ENCODE data around the gene CFAP54.

The CFAP54 gene

GRCh38 chr12:96773031-96773430 is 283.7 kb downstream of the CFAP54 start:
- no peak overlapping the region for H3K4me3 ChIP-seq (ENCODE audit: low read length)
- no peak for TF ChIP-seq CTCF (conservative IDR thresholded peaks at IDR 0.05; ENCODE audit: low read depth, low read length)
- no peak for DNase-seq (ENCODE audit: low read depth)

GRCh38 chr12:96774496-96775256 is 285.3 kb downstream of the CFAP54 start:
- no peak overlapping the region for H3K4me3 ChIP-seq (ENCODE audit: low read length)
- peak; percentile 41 for DNase-seq (ENCODE audit: low read depth)
- TF ChIP-seq CTCF (conservative IDR thresholded peaks at IDR 0.05; ENCODE audit: low read depth, low read length), result no peak

GRCh38 chr12:96776908-96777307 is 287.5 kb downstream of the CFAP54 start:
- no peak for TF ChIP-seq CTCF (conservative IDR thresholded peaks at IDR 0.05; ENCODE audit: low read depth, low read length)
- H3K4me3 ChIP-seq (ENCODE audit: low read length), result no peak overlapping the region
- DNase-seq (ENCODE audit: low read depth), result no peak

- H3K4me3 ChIP-seq (ENCODE audit: low read length), result no peak overlapping the region
- no peak for TF ChIP-seq CTCF (conservative IDR thresholded peaks at IDR 0.05; ENCODE audit: low read depth, low read length)
- no peak for DNase-seq (ENCODE audit: low read depth)
Observed at GRCh38 chr12:96780330-96780729, 291.0 kb downstream of the CFAP54 start.

- no peak overlapping the region for H3K4me3 ChIP-seq (ENCODE audit: low read length)
- TF ChIP-seq CTCF (conservative IDR thresholded peaks at IDR 0.05; ENCODE audit: low read depth, low read length), result no peak
- DNase-seq (ENCODE audit: low read depth), result no peak
Observed at GRCh38 chr12:96786791-96787190, 297.4 kb downstream of the CFAP54 start.

- no peak for DNase-seq (ENCODE audit: low read depth)
- no peak for TF ChIP-seq CTCF (conservative IDR thresholded peaks at IDR 0.05; ENCODE audit: low read depth, low read length)
- no peak overlapping the region for H3K4me3 ChIP-seq (ENCODE audit: low read length)
Observed at GRCh38 chr12:96803969-96804368, 314.6 kb downstream of the CFAP54 start.

- H3K4me3 ChIP-seq (ENCODE audit: low read length), result no peak overlapping the region
- TF ChIP-seq CTCF (conservative IDR thresholded peaks at IDR 0.05; ENCODE audit: low read depth, low read length), result no peak
- DNase-seq (ENCODE audit: low read depth), result no peak
Observed at GRCh38 chr12:96806272-96806671, 316.9 kb downstream of the CFAP54 start.
